Mucosa of rectum (tissue), 2 donors: ENCODE data around the gene PEAK1.
"Not testable (repeated sequence)": the region's sequence is repeated elsewhere in the genome, so short reads cannot be mapped to it uniquely, and the experiment has no call there.

Source experiments
- H3K27ac ChIP-seq, 2 donors: one replicate each; pipeline ENCODE4 v1.7.0; 2013; ENCODE audit warnings: inconsistent platforms in 2 of 2, low read depth in 2 of 2, low read length in 2 of 2
- H3K27me3 ChIP-seq, 2 donors: one replicate each; pipeline ENCODE4 v1.7.0; 2013; ENCODE audit warnings: low read length in 2 of 2; ENCODE audit not compliant: control insufficient read depth in 2 of 2, insufficient read depth in 2 of 2
- H3K36me3 ChIP-seq, 2 donors: one replicate each; pipeline ENCODE4 v1.7.0; 2013; ENCODE audit warnings: low read length in 2 of 2; ENCODE audit not compliant: control insufficient read depth in 2 of 2, insufficient read depth in 2 of 2
- H3K4me1 ChIP-seq, 2 donors: one replicate each; pipeline ENCODE4 v1.7.0; 2013; ENCODE audit warnings: low read length in 2 of 2, mild to moderate bottlenecking in 1 of 2; ENCODE audit not compliant: control insufficient read depth in 2 of 2, insufficient read depth in 2 of 2
- H3K4me3 ChIP-seq, 2 donors: one replicate each; pipeline ENCODE4 v1.7.0; 2013; ENCODE audit warnings: low read length in 2 of 2
- H3K9ac ChIP-seq, 2 donors: one replicate each; pipeline ENCODE4 v1.7.0; 2013; ENCODE audit warnings: low read length in 2 of 2, low read depth in 1 of 2, mild to moderate bottlenecking in 1 of 2
- H3K9me3 ChIP-seq, 2 donors: one replicate each; pipeline ENCODE4 v1.7.0; 2013; ENCODE audit warnings: low read length in 2 of 2; ENCODE audit not compliant: control insufficient read depth in 2 of 2
- donor health status: healthy.
- donor health status: Normal muscosa, but diverticular disease.

The PEAK1 gene

DNA sequence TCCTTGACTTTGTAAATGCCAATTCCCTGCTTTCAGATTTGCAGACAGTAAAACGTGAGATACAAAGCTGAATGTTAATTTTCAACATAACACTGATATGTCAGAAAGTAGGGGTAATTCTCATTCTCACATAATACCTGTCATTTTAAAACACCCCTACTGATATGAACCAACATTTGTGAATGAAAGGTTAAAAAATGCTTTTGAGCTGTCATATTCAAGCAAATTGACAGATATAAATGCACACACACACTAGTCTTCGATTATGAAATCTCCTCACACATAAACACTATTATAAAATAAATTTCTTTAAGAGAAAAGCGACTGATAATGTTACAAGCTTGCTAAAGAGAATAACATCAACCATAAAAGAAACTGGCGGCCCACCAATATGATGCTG lies 128.8 kb downstream of the PEAK1 start:
- Histone ChIP-seq H3K9ac (no peak overlapping the region), H3K9me3 (no peaks in the 10 kb centered on the region), H3K4me3 (no peak overlapping the region), H3K27me3 (no peaks in the 10 kb centered on the region), H3K4me1 (no peaks in the 10 kb centered on the region), H3K27ac (no peak overlapping the region), H3K36me3 (no peaks in the 10 kb centered on the region)

DNA sequence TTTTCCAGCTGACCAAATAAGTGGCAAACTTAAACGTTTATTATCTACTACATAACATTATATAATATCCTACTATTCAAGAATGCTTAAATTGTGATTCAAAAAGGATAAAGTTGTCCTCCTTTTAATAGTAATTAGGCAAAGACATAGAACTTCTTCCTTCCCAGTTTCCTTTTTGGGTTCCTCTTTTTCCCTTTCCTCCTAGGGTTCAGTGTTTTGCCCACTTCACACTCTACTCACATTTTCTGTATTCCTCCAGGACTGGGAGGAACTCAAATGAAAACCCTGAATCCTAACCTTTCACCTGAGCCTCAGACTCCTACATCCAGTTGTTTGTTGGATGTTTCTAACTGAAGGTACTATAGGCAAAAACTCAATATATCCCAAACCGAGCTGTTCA lies 132.5 kb downstream of the PEAK1 start:
- Histone ChIP-seq H3K27me3 (no peaks in the 10 kb centered on the region), H3K9ac (no peak overlapping the region), H3K36me3 (no peaks in the 10 kb centered on the region), H3K4me3 (no peak overlapping the region), H3K27ac (no peak overlapping the region), H3K4me1 (no peaks in the 10 kb centered on the region), H3K9me3 (no peaks in the 10 kb centered on the region)

DNA sequence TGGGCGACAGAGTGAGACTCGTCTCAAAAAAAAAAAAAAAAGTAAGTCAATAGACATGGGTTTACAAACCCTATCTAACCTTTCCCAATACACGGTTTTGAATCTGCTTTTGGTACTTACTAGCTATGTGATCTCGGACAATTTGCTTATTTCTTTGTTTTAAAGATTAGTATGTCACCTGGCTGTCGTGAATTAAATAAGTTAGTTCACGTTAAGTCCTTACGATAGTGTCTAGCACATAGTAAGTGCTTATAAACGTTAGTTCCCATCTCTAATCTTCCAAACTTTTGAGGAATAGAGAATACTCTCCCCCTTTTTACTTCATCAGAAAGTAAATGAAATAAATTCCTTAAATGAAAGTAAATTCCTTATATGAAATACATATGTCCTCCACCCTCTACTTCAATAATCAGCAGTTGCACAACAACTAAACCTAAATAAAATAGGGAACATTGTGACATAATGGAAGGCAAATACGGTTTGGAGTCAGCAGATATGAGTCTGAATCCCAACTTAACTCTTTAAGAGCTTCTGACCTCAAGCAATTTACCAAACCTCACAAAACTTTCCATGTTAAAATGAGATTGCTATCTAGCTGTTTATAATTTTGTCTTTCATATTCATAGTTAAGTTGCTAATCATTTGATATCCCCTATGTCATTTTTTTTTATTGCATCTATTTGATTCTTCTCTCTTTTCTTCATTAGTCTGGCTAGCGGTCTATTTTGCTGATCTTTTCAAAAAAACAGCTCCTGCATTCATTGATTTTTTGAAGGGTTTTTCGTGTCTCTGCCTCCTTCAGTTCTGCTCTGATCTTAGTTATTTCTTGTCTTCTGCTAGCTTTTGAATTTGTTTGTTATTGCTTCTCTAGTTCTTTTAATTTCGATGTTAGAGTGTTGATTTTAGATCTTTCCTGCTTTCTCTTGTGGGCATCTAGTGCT lies 134.6 kb downstream of the PEAK1 start:
- Histone ChIP-seq H3K27me3 (no peaks in the 10 kb centered on the region), H3K27ac (no peak overlapping the region), H3K9ac (no peak overlapping the region), H3K4me1 (no peaks in the 10 kb centered on the region), H3K36me3 (no peaks in the 10 kb centered on the region), H3K4me3 (no peak overlapping the region), H3K9me3 (no peaks in the 10 kb centered on the region)

DNA sequence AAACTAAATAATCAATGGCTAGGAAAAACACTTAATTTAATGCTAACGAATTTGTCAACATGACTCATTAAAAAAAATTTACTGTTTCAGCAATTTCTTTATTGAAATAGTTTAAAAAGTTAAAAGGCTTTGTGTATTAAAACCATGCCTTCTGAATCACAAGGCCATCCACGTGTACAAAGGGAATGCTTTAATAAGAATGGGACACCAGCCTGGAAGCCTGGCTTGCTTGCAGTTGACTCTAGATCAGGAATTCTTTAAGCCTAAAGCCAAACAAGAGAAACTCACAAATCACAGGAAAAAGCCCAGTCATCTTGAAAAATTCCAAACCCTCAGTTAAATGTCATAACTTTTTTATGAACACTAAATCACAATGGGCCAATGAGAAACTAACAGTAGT lies 137.6 kb downstream of the PEAK1 start:
- no peak overlapping the region for H3K27ac ChIP-seq
- peaks cover 3 to 4% of the 10 kb centered on the region in 2 donors for H3K36me3 ChIP-seq
- no peaks in the 10 kb centered on the region for H3K9me3 ChIP-seq
- H3K4me3 ChIP-seq, result no peak overlapping the region
- no peaks in the 10 kb centered on the region for H3K4me1 ChIP-seq
- no peaks in the 10 kb centered on the region for H3K27me3 ChIP-seq
- H3K9ac ChIP-seq, result no peak overlapping the region

DNA sequence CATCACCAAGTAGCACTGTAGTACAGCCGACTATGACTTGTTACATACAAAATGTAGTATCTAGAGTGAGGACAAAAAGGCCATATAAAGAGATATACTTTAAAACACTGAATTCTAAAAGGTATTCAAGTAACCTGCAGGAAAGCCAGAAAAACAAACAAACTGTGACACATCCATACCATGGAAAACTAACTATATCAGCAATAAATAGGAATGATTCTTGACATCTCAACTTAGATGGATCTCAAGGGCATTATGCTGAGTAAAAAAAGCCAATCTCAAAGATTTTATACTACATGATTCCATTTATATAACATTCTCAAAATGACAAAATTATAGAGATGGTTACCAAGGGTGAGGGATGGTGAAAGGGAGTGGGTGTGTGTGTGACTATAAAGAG lies 143.0 kb downstream of the PEAK1 start:
- Histone ChIP-seq H3K27me3 (no peaks in the 10 kb centered on the region), H3K4me3 (no peak overlapping the region), H3K36me3 (peaks cover 3 to 4% of the 10 kb centered on the region in 2 donors), H3K27ac (no peak overlapping the region), H3K9ac (no peak overlapping the region), H3K9me3 (no peaks in the 10 kb centered on the region), H3K4me1 (no peaks in the 10 kb centered on the region)

DNA sequence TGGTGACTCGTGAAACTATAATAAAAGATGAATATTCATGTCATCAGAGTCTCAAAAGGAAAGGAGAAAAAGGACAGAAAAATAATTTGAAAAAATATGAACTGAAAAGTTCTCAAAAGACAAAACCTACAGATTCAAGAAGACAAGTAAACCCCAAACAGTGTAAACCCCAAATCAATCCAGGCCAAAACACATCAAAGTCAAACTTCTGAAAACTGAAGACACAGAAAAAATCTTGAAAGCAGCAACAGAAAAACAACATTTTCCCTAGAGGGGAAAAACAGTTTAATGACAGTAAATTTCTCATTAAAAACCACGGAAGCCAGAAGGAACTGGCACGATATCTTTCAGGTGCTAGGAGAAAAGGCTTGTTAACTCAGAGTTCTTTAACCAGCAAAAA lies 143.8 kb downstream of the PEAK1 start:
- H3K4me1 ChIP-seq, result no peaks in the 10 kb centered on the region
- H3K27ac ChIP-seq, result no peak overlapping the region
- H3K4me3 ChIP-seq, result no peak overlapping the region
- H3K27me3 ChIP-seq, result no peaks in the 10 kb centered on the region
- no peak overlapping the region for H3K9ac ChIP-seq
- peaks cover 3 to 4% of the 10 kb centered on the region in 2 donors for H3K36me3 ChIP-seq
- H3K9me3 ChIP-seq, result no peaks in the 10 kb centered on the region

DNA sequence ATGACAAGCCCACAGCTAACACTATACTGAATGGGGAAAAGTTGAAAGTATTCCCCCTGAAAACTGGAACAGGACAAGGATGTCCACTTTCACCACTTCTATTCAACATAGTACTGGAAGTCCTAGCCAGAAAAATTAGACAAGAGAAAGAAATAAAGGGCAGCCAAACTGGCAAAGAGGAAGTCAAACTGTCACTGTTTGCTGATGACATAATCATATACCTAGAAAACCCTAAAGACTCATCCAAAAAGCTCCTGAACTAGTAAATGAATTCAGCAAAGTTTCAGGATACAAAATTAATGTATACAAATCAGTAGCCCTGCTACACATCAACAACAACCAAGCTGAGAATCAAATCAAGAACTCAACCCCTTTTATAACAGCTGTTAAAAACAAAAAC lies 146.8 kb downstream of the PEAK1 start:
- H3K4me1 ChIP-seq, H3K9me3 ChIP-seq, H3K27ac ChIP-seq, H3K36me3 ChIP-seq, H3K27me3 ChIP-seq, H3K9ac ChIP-seq, H3K4me3 ChIP-seq: not testable (repeated sequence)

DNA sequence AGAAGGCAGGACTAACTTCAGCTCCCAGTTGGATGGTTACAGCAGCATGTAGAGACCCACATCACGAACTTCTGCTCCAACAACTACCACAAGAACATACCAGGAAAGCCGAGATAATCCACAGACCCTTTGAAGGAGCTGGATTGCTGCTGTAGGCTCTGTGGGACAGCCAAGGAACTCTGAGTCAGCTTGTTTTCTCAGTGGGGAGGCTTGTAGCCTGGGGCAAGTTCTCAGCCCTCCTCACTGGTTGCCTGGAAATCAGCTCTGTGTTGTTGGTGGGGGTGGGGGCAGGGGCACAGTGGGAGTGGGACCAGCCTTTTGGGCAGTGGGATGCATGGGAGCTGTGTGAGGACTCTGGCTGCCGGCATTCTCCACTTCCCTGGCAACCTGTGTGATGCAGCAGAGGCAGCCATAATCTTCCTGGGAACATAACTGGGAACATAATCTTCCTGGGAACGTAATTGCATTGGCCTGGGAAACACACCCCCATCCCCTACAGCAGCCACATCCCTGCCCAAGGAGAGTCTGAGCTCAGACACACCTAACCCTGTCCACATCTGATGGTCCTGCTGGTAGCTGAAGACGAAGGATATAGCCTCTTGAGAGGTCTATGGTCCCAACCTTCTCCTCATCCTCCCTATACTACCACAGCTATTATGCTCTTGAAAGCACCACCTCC lies 153.1 kb downstream of the PEAK1 start:
- Histone ChIP-seq H3K9me3 (no peaks in the 10 kb centered on the region), H3K36me3 (no peaks in the 10 kb centered on the region), H3K27ac (no peak overlapping the region), H3K4me3 (no peak overlapping the region), H3K27me3 (no peaks in the 10 kb centered on the region), H3K4me1 (no peaks in the 10 kb centered on the region), H3K9ac (no peak overlapping the region)

DNA sequence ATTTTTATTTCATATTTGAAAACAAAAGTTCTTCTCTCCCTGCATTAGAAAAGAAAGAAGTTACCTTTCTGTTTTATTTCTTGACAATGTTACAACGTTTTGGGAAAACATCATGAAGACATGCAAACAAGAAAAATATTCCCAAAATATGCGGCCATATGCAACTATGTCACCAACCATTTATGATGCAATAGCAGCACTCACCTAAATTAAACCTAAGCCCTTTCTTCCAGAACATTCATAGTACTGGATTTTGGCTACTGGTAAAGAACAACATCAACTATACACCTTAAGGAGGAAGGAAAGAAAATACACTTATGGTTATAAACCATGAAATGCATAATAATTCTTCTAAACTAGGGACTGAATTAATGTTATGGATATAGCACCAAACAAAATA lies 164.5 kb downstream of the PEAK1 start:
- Histone ChIP-seq H3K4me1 (no peaks in the 10 kb centered on the region), H3K27me3 (no peaks in the 10 kb centered on the region), H3K4me3 (no peak overlapping the region), H3K9me3 (no peaks in the 10 kb centered on the region), H3K36me3 (peaks cover 0 to 4% of the 10 kb centered on the region in 2 donors), H3K9ac (no peak overlapping the region), H3K27ac (no peak overlapping the region)

DNA sequence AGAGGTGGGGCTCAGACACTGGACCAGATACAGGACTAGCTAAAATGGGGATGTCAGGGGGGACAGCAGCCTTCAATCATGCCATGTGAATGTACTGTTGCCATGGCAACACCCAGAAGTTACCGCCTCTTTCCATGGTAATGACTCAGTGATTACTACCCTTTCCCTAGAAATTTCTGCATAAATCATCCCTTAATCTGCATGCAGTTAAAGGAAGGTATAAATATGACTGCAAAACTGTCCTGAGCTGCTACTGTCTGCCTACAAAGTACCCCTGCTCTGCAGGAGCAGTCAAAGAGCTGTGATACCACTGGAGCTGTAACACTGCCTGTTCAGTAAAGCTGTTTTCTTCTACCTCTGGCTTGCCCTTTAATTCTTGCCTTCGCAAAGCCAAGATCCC lies 168.2 kb downstream of the PEAK1 start:
- no peak overlapping the region for H3K27ac ChIP-seq
- no peaks in the 10 kb centered on the region for H3K4me1 ChIP-seq
- no peaks in the 10 kb centered on the region for H3K27me3 ChIP-seq
- no peak overlapping the region for H3K9ac ChIP-seq
- H3K4me3 ChIP-seq, result no peak overlapping the region
- H3K36me3 ChIP-seq, result peaks cover 0 to 4% of the 10 kb centered on the region in 2 donors
- H3K9me3 ChIP-seq, result no peaks in the 10 kb centered on the region
